Hematopoietic multipotent progenitor cell treated with erythropoietin and hydrocortisone succinate and interleukin-3 and kit ligand, for 6 days (in vitro differentiated cells): Measurements from ENCODE around the gene PIK3CD.

Experiments used
- DNase-seq: peaks from one replicate; pipeline ENCODE4 v3.0.0-alpha.2; 2015

PIK3CD gene

DNA sequence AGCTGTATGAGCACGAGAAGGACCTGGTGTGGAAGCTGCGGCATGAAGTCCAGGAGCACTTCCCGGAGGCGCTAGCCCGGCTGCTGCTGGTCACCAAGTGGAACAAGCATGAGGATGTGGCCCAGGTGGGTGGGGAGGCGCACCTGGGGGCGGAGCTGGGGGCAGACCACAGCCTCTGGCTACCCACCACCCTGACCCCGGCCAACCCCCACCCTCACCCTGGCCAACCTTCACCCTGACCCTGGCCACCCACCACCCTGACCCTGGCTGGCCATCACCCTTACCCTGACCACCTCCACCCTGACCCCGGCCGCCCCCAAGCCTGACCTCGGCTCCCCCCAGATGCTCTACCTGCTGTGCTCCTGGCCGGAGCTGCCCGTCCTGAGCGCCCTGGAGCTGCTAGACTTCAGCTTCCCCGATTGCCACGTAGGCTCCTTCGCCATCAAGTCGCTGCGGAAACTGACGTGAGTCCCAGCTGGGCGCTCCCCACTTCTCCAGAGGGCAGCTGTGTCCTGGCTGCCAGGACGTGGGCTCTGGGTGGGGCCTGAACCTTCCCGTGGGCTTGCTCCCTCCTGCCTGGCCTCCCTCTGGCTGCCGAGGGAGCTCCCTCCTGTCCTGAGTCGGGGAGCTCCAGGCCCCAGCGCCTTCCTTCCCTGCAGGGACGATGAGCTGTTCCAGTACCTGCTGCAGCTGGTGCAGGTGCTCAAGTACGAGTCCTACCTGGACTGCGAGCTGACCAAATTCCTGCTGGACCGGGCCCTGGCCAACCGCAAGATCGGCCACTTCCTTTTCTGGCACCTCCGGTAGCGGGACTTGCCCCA, 69.5 kb downstream of the PIK3CD start:
- DNase-seq, result no peak

GRCh38 chr1:9721606-9722377, 70.3 kb downstream of the PIK3CD start:
- peak; percentile 56 for DNase-seq

- no peak for DNase-seq
These were observed 70.8 kb downstream of the PIK3CD start for GRCh38 chr1:9722378-9722749.

GRCh38 chr1:9723068-9723805, 71.7 kb downstream of the PIK3CD start:
- no peak for DNase-seq

- no peak for DNase-seq
These were observed 72.4 kb downstream of the PIK3CD start for GRCh38 chr1:9723926-9724325.

- DNase-seq, result peak; percentile 89
These were observed 73.4 kb downstream of the PIK3CD start for GRCh38 chr1:9724706-9725476.

DNA sequence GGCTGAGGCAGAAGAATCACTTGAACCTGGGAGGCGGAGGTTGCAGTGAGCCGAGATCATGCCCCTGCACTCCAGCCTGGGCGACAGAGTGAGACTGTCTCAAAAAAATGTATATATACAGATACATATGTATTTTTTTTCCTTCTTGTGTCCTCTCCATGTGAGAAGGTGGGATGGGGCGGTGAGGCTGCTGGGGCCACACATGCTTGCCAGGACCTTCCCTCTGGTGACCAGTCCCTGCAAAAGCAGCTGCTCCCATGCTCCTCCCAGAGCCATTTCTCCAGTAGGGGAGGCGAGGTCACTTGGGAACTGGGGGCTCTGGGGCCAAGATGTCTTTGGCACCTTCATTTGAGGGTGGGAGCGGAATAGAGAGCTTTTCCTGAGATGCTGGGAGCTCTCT, 74.9 kb downstream of the PIK3CD start:
- DNase-seq, result no peak

DNA sequence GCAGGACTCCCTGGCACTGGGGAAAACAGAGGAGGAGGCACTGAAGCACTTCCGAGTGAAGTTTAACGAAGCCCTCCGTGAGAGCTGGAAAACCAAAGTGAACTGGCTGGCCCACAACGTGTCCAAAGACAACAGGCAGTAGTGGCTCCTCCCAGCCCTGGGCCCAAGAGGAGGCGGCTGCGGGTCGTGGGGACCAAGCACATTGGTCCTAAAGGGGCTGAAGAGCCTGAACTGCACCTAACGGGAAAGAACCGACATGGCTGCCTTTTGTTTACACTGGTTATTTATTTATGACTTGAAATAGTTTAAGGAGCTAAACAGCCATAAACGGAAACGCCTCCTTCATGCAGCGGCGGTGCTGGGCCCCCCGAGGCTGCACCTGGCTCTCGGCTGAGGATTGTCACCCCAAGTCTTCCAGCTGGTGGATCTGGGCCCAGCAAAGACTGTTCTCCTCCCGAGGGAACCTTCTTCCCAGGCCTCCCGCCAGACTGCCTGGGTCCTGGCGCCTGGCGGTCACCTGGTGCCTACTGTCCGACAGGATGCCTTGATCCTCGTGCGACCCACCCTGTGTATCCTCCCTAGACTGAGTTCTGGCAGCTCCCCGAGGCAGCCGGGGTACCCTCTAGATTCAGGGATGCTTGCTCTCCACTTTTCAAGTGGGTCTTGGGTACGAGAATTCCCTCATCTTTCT, 75.5 kb downstream of the PIK3CD start:
- DNase-seq, result no peak

GRCh38 chr1:9728451-9729295, 77.1 kb downstream of the PIK3CD start:
- DNase-seq, result no peak

- DNase-seq, result no peak
These were observed 78.0 kb downstream of the PIK3CD start for GRCh38 chr1:9729523-9729922.

DNA sequence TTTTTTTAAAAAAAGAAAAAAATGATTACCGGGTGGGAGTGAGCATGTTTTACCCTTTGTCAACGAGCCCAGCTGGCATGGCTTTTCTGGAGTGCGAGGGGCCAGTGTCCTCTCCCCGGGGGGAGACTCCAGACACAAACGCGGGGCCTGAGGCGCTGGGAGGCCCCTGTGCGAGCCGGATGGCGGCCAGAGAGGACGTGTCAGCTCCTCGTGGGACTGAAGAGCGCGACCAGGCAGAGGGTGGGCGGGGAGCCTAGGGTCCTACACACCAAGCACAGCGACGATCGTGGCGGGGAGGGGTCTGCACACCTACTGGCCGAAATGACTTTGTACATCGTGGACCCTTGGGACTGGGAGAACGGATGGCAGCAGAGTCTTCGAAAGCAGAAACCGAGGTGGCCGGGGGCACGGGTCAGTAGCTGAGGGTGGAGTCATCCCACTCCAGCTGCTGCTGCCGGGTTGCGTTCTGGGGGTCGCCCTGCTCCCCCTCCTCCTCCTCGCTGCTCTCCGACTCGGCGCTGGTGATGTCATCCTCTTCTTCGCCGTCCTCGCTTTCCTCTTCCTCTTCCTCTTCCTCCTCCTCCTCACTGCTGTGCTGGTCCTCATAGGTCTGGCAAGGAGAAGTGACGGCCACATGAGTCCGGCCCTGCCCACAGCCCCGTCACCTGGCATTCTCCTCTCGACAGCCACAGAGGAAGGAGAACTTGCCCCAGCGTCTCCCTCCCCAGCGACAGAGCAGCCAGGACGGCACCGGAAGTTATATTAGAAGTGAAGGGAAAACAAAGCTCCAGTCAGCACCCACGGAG, 78.8 kb downstream of the PIK3CD start:
- DNase-seq, result no peak

DNA sequence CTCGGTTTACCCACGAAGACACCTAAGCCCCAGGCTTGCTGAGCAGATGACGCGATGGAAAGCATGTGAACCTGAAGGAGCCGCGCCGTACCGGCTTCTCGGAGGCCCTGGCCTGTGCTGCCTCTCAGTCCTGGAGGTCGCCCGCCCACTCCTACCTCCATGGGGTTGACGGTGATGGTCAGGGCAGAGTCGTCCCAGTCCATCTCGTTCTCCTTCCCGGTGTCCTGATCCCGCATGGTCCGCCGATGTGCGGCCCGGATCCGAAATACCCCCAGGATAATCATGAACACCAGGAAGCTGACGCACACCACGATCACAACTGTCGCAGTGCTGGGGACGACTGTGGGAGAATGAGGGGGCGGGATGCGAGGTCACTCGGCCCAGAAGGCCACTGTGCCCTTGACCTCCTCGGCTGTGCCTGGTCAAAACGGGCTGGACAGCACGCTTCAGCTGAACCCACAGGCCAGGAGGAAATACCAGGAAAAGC, 79.6 kb downstream of the PIK3CD start:
- no peak for DNase-seq

DNA sequence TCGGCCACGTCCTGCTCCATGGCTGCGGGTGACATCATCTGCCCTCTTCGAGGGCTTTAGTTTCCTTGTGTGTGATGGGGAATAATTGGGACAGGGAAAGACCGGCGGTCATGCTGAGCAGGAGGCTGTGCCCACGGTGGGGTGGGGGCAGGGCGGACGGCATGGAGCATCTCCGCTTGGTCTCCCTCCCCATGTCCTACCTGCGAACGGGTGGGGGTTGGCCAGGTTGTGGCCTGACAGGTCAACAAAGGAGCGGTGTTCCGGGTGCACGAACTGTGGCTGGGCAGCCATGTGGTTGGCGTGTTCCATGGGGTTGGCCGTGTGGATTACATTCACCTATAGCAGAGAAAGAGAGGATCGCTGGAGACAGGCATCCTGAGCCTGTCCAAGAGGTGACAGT, 80.0 kb downstream of the PIK3CD start:
- no peak for DNase-seq

DNA sequence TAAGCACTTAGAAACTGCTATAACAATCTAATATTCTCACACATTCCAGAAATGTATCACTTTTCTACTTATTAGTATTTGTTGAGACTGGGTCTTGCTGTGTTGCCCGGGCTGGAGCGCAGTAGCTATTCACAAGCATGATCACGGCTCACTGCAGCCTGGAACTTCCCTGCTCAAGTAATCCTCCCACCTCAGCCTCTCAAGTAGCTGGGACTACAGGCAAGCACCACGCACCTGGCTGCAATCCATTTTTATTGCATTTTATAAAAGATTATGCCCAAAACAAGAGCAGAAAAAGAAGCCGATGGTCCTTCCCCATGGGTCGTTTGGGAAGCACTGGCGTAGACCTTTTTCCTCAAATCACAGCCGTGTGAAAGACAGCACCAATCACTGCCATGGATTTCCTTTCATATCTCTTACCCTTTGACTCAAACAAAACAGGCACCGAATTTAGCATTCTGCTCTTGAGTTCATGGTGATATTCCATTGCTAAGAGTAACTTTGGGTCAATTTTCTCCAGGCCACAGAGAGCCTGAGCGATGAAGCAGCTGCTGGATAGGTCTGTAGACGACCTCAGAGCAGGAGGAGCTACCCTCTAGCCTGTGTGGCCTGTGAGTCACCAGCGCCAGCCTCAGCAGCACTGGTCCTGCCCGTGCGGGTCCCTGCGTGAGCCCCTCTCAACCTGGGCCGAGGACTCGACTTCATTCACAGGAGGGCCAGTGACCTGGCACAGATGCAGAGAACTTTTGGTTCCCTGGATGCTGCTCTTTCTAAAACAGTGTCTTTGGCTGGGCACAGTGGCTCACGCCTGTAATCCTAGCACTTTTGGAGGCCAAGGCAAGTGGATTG, 80.8 kb downstream of the PIK3CD start:
- no peak for DNase-seq

DNA sequence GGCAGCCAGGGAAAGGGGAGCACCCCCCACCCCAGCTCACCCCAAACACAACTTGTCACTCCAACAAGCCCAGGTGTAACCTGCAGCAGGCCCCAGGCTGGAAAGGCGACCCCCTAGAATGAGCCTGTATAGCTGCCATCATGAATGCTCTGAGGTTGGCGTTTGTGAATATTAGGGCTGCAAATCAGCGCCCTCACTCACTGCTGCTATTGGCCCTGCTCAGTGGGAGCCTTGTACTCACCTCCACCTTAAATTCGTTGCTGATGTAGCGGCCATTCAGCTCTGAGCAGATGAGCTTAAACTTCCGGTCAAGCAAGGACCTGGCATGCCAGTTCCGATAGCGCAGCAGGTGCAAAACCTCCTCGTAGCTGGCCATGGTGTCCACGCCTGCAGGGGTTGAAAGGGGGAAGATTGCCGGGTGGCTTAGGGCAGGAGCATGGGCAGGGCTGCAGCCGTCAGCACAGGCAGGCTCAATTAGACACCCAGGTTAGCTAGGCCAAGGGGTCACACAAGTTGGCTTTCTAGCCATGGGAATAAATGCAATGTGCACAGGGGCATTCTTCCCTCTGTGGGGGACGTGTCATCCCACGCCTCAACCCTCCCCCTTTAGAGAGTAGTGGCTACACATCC, 81.7 kb downstream of the PIK3CD start:
- no peak for DNase-seq

GRCh38 chr1:9735800-9736199, 84.3 kb downstream of the PIK3CD start:
- DNase-seq, result no peak

GRCh38 chr1:9736241-9736640, 84.7 kb downstream of the PIK3CD start:
- DNase-seq, result no peak

- no peak for DNase-seq
These were observed 85.5 kb downstream of the PIK3CD start for GRCh38 chr1:9737057-9737456.

DNA sequence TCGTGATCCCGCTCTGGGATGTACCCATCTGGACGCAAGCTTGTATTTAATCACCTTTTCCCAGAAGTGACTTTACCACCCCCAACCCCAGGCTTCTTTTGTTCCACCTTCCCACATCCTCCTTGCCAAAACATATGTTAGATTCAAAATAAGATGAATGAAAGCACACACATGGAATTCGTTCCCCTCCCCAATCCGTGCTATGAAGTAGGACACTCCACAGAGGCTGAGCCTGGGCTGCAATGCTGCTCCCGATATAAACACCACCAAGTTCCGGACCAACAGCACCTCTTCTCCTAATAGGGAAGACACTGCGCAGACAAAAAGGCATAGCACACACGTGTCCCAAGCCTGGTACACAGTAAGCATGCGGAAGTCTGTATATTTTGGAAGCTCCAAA, 86.1 kb downstream of the PIK3CD start:
- DNase-seq, result no peak
